BLaER1 treated with 17β-estradiol and CSF1 and Interleukin-3, amounts not matched to agents 10 nM and 100 nM (cell line): ENCODE results near the gene MED9.
"Not testable (repeated sequence)": the region's sequence is repeated elsewhere in the genome, so short reads cannot be mapped to it uniquely, and the experiment has no call there.

Experiments used
- H3K27ac ChIP-seq, 11 experiments: shearing (Covaris generic); formaldehyde crosslinking; 2 replicates each; pipeline ENCODE4 v1.8.1; 2022
- H3K27me3 ChIP-seq, 11 experiments: shearing (Covaris generic); formaldehyde crosslinking; 2 replicates each; pipeline ENCODE4 v1.8.1; 2022
- H3K36me3 ChIP-seq, 11 experiments: shearing (Covaris generic); formaldehyde crosslinking; 2 replicates each; pipeline ENCODE4 v1.8.1; 2022
- H3K4me1 ChIP-seq, 10 experiments: shearing (Covaris generic); formaldehyde crosslinking; 2 replicates each; pipeline ENCODE4 v1.8.1; 2022
- H3K4me2 ChIP-seq, 11 experiments: shearing (Covaris generic); formaldehyde crosslinking; 2 replicates each; pipeline ENCODE4 v1.8.1; 2022
- H3K4me3 ChIP-seq, 10 experiments: shearing (Covaris generic); formaldehyde crosslinking; 2 replicates each; pipeline ENCODE4 v1.8.1; 2022
- H3K9ac ChIP-seq, 11 experiments: shearing (Covaris generic); formaldehyde crosslinking; 2 replicates each; pipeline ENCODE4 v1.8.1; 2022
- H3K9me3 ChIP-seq, 11 experiments: shearing (Covaris generic); formaldehyde crosslinking; replicated peaks in 1 of 11; 2 replicates each; pipeline ENCODE4 v1.8.1; 2022
- H4K20me1 ChIP-seq, 11 experiments: shearing (Covaris generic); formaldehyde crosslinking; 2 replicates each; pipeline ENCODE4 v1.8.1; 2022
- Cebpa-rat ChIP-seq, 11 experiments: shearing (Covaris generic); IDR thresholded peaks; 2 replicates each; pipeline ENCODE4 v1.8.1; 2022

The MED9 gene, protein sequence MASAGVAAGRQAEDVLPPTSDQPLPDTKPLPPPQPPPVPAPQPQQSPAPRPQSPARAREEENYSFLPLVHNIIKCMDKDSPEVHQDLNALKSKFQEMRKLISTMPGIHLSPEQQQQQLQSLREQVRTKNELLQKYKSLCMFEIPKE

DNA sequence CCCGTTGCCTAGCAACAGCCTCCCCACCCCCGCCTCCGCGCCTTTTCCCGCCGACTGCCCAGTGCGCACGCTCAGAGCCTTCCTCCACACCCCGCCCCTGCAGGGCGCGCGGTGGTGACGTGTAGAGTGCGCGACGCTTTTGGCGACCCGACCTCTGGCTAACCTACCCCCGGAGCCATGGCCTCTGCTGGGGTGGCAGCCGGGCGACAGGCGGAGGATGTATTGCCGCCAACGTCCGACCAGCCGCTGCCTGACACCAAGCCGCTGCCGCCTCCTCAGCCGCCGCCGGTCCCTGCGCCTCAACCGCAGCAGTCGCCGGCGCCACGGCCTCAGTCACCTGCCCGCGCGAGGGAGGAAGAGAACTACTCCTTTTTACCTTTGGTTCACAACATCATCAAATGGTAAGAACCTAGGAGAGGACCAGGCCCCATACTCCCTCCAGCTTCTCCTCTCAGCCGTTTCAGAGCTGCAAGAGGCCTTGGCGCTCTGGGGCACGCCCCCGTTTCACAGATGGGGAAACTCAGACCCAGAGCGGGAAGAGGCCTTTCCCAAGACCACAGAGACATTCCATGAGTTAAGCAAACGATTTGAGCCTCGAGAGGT, at the start of gene MED9:
Gene MED9, plus strand, starts transcription at position 136 of the 603 bp plus-strand sequence. Its CDS starts 42 bp downstream, at position 178.
- H3K27me3 ChIP-seq: no peaks in the 10 kb centered on the region
- peak within 1 kb of the TSS; percentile 82 to 100 (median 98) for H3K4me3 ChIP-seq
- H3K9ac ChIP-seq: peak within 1 kb of the TSS; percentile 90 to 98 (median 97)
- H4K20me1 ChIP-seq: peaks cover 6 to 28% (median 17%) of the 10 kb centered on the region in 11 experiments; a peak in 17 of 22 replicates
- H3K4me1 ChIP-seq: peaks cover 45 to 53% (median 48%) of the 10 kb centered on the region in 10 experiments
- H3K9me3 ChIP-seq: no peaks in the 10 kb centered on the region
- TF ChIP-seq Cebpa-rat (IDR thresholded peaks at IDR 0.05): no peak
- H3K4me2 ChIP-seq: peak within 1 kb of the TSS; percentile 80 to 95 (median 90)
- peaks cover 3 to 39% (median 20%) of the 10 kb centered on the region in 11 experiments; a peak in 15 of 22 replicates for H3K36me3 ChIP-seq
- peak within 1 kb of the TSS; percentile 78 to 98 (median 93) for H3K27ac ChIP-seq

DNA sequence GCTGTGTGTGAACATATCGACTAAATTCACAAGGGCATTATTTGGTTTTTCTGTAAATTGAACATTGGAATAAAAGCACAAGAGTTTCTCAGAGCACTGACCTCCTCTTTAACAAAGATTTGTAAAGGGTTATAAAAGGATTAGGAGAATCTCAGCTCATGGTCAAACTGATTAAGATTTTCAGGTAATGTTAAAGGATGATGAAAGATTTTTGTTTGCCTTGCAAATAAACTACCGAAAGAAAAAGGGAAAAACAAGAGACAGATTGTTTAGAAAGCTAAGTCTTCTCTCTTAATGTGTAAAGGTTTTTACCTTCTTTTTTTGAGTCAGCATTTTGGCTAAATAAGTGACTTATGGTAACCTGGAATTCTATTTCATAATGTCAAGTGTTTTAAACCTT, 47.6 kb upstream of the MED9 start:
- Histone ChIP-seq H3K36me3 (peaks cover 0 to 16% (median 11%) of the 10 kb centered on the region in 11 experiments; a peak in 14 of 22 replicates), H3K4me1 (peaks cover 0 to 18% (median 11%) of the 10 kb centered on the region in 10 experiments; a peak in 10 of 20 replicates), H4K20me1 (no peaks in the 10 kb centered on the region), H3K27me3 (no peaks in the 10 kb centered on the region), H3K9ac (no peak overlapping the region), H3K27ac (no peak overlapping the region), H3K4me3 (no peak overlapping the region), H3K9me3 (peaks cover 38 to 53% (median 48%) of the 10 kb centered on the region in 11 experiments), H3K4me2 (no peak overlapping the region)
- TF ChIP-seq Cebpa-rat (IDR thresholded peaks at IDR 0.05): no peak

DNA sequence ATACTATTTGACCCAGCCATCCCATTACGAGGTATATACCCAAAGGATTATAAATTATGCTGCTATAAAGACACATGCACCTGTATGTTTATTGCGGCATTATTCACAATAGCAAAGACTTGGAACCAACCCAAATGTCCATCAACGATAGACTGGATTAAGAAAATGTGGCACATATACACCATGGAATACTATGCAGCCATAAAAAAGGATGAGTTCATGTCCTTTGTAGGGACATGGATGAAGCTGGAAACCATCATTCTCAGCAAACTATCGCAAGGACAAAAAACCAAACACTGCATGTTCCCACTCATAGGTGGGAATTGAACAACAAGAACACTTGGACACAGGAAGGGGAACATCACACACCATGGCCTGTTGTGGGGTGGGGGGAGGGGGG, 45.9 kb upstream of the MED9 start:
- H3K9ac ChIP-seq, H3K4me3 ChIP-seq, H3K4me2 ChIP-seq, H3K36me3 ChIP-seq, H4K20me1 ChIP-seq, H3K27me3 ChIP-seq, H3K27ac ChIP-seq: not testable (repeated sequence)
- Histone ChIP-seq H3K4me1 (peaks cover 0 to 22% (median 13%) of the 10 kb centered on the region in 10 experiments; a peak in 10 of 20 replicates), H3K9me3 (peaks cover 21 to 36% (median 31%) of the 10 kb centered on the region in 11 experiments)

DNA sequence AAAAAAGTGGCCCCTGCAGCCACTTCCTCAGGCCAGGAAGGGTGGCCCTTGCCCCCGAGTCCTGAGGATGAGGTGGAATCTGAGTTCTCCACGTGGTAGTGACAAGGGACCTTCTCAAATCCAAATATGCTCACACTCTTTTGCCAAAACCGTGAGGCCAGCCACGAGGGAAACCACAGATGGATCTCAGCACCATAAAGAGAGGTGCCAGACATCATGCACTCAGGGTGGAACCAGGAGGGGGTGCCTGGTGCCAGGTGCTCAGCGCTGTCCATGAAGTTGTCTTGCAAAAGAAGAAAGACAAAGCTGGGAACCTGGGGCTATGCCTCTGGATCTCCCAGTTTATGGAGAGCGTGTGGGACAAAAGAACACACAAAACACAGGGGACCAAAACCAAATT, 45.2 kb upstream of the MED9 start:
- peaks cover 0 to 23% (median 13%) of the 10 kb centered on the region in 10 experiments; a peak in 10 of 20 replicates for H3K4me1 ChIP-seq
- no peak overlapping the region for H3K4me2 ChIP-seq
- H3K36me3 ChIP-seq: 0 out of 22 replicates have a peak, but pooled peaks cover 0 to 4% (median 0%) of the 10 kb centered on the region in 11 experiments
- no peak overlapping the region for H3K27ac ChIP-seq
- no peak for TF ChIP-seq Cebpa-rat (IDR thresholded peaks at IDR 0.05)
- no peak overlapping the region for H3K9ac ChIP-seq
- peaks cover 14 to 29% (median 24%) of the 10 kb centered on the region in 11 experiments for H3K9me3 ChIP-seq
- no peaks in the 10 kb centered on the region for H4K20me1 ChIP-seq
- H3K4me3 ChIP-seq: no peak overlapping the region
- H3K27me3 ChIP-seq: no peaks in the 10 kb centered on the region

DNA sequence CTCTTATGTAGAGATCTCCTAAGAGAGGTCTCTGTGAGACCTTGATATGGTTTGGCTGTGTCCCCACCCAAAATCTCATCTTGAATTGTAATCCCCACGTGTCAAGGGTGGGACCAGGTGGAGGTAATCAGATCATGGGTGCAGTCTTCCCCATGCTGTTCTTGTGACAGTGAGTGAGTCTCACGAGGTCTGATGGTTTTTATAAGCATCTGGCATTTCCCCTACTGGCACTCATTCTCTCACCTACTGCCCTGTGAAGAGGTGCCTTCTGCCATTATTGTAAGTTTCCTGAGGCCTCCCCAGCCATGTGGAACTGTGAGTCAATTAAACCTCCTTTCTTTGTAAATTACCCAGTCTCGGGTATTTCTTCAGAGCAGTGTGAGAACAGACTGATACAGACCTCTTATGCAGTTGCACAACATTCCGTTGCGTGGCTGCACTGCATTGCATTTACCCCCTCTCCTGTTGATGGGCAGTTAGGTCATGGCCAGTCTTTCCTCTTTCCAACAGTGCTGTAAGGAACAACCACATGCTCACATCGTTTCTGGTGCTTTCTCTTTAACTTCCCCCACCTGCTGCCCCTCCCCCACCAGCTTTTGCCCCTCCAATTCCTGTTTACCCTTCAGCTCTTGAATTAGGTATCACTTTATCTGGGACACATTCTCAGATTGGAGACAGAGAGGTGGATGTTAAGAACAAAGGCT, 43.6 kb upstream of the MED9 start:
- H3K4me1 ChIP-seq: peaks cover 0 to 27% (median 13%) of the 10 kb centered on the region in 10 experiments; a peak in 10 of 20 replicates
- H3K9me3 ChIP-seq: peaks cover 10 to 15% (median 14%) of the 10 kb centered on the region in 11 experiments
- H3K27ac ChIP-seq: peak overlapping the region in 2 of 11 experiments; percentile 8 to 21; a peak in 1 of 22 replicates
- H3K27me3 ChIP-seq: no peaks in the 10 kb centered on the region
- peak overlapping the region in 8 of 11 experiments; percentile 14 to 40 (median 26); a peak in 10 of 22 replicates for H3K4me2 ChIP-seq
- no peaks in the 10 kb centered on the region for H4K20me1 ChIP-seq
- no peak overlapping the region for H3K9ac ChIP-seq
- peak in 3 of 11 experiments; percentile 19 to 58 (median 56); a peak in 2 of 22 replicates for TF ChIP-seq Cebpa-rat (IDR thresholded peaks at IDR 0.05)
- 0 out of 22 replicates have a peak, but pooled peaks cover 0 to 4% (median 0%) of the 10 kb centered on the region in 11 experiments for H3K36me3 ChIP-seq
- no peak overlapping the region for H3K4me3 ChIP-seq

DNA sequence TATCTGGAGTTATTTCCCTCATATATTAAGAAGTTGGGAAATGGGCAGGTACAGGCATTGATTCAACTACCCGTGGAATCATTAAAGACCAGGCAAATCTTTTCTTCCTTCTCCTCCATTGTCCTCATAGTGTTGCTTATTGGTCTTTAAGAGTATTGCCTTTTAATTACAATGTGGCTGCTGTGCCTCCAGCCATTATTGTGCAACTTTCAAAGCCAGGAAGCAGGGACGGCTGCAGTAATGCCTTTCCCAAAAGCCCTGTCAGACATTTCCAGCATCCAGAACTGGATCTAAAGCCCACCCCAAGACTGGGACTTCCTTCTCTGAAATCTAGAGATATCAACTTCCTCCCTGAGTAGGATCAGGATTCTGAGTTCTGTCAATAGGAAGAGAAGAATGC, 42.3 kb upstream of the MED9 start:
- TF ChIP-seq Cebpa-rat (IDR thresholded peaks at IDR 0.05): peak in 3 of 11 experiments; percentile 24 to 74 (median 53); a peak in 4 of 22 replicates
- Histone ChIP-seq H3K27ac (no peak overlapping the region), H3K9ac (no peak overlapping the region), H3K36me3 (0 out of 22 replicates have a peak, but pooled peaks cover 0 to 4% (median 0%) of the 10 kb centered on the region in 11 experiments), H3K4me2 (no peak overlapping the region), H3K27me3 (no peaks in the 10 kb centered on the region), H3K4me1 (peaks cover 0 to 27% (median 13%) of the 10 kb centered on the region in 10 experiments; a peak in 10 of 20 replicates), H3K4me3 (no peak overlapping the region), H3K9me3 (peaks cover 10 to 13% (median 10%) of the 10 kb centered on the region in 11 experiments), H4K20me1 (no peaks in the 10 kb centered on the region)

DNA sequence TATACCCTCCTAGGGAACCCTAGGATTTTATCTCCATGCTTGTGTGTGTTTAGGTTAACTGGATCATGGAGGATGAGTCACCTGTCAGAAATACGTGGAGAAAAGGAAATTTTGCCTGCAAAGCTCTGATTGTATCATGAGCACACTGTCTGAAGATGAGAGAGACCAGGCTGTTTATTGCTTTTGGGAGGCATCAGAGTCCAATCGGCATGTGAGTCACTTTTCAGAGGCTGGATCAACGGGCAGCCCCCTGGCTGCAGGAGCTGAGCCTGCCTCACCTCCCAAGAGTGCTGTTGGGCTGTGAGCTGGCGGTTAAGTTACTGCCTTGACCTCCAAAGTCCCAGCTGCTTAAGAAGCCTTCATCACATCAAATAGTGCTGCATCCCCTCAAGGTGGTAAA, 41.5 kb upstream of the MED9 start:
- Histone ChIP-seq H3K9me3 (peaks cover 1 to 5% (median 2%) of the 10 kb centered on the region in 11 experiments), H3K27me3 (no peaks in the 10 kb centered on the region), H3K27ac (no peak overlapping the region), H3K4me2 (no peak overlapping the region), H3K36me3 (no peaks in the 10 kb centered on the region), H3K9ac (no peak overlapping the region), H3K4me3 (no peak overlapping the region), H3K4me1 (peaks cover 0 to 27% (median 13%) of the 10 kb centered on the region in 10 experiments; a peak in 11 of 20 replicates), H4K20me1 (no peaks in the 10 kb centered on the region)
- TF ChIP-seq Cebpa-rat (IDR thresholded peaks at IDR 0.05): no peak

DNA sequence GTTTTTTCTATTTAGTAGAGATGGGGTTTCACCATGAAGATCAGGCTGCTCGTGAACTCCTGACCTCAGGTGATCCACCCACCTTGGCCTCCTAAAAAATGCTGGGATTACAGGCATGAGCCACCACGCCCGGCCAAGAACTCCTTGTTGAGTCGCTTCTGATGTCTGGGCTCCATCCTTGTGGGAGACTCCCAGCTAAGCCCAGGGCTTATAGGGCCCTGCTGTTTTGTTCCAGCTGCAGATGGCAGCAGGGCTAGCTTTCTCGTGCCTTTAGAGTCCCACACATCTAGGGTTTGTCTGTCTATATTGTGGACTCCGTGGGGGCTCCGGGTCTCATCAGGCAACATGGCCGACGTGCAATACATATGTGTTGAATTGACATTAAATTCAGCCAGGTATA, 39.3 kb upstream of the MED9 start:
- Histone ChIP-seq H3K27ac (no peak overlapping the region), H3K4me3 (no peak overlapping the region), H4K20me1 (no peaks in the 10 kb centered on the region), H3K4me1 (peaks cover 0 to 26% (median 14%) of the 10 kb centered on the region in 10 experiments; a peak in 11 of 20 replicates), H3K27me3 (no peaks in the 10 kb centered on the region), H3K36me3 (no peaks in the 10 kb centered on the region), H3K9ac (no peak overlapping the region), H3K4me2 (0 out of 22 replicates have a peak overlapping the region, but pooled peaks of 1 of the 11 experiments have one; percentile 21), H3K9me3 (no peaks in the 10 kb centered on the region)
- no peak for TF ChIP-seq Cebpa-rat (IDR thresholded peaks at IDR 0.05)

DNA sequence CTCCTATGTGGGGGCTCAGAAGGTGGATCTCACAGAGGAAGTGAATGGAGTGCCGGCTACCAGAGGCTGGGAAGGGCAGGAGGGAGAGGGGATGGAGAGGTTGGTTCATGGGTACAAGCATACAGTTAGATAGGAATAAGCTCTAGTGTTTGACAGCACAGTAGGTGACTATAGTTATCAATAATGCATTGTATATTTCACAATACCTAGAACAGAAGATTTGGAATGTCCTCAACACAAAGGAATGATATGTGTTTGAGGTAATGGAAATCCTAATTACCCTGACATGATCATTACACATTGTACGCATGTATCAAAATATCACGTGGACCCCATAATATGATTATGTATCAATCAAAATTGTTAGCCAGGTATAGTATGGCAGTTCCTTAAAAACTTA, 38.9 kb upstream of the MED9 start:
- no peak overlapping the region for H3K9ac ChIP-seq
- H3K27ac ChIP-seq: no peak overlapping the region
- peaks cover 0 to 21% (median 11%) of the 10 kb centered on the region in 10 experiments; a peak in 11 of 20 replicates for H3K4me1 ChIP-seq
- no peak overlapping the region for H3K4me2 ChIP-seq
- H3K9me3 ChIP-seq: no peaks in the 10 kb centered on the region
- no peak overlapping the region for H3K4me3 ChIP-seq
- TF ChIP-seq Cebpa-rat (IDR thresholded peaks at IDR 0.05): no peak
- H3K27me3 ChIP-seq: no peaks in the 10 kb centered on the region
- H3K36me3 ChIP-seq: no peaks in the 10 kb centered on the region
- no peaks in the 10 kb centered on the region for H4K20me1 ChIP-seq
